GM19351 (cell line): Measurements from ENCODE around the gene FAM83D.
"Not testable (repeated sequence)": the region's sequence is repeated elsewhere in the genome, so short reads cannot be mapped to it uniquely, and the experiment has no call there.

ENCODE experiments used
- ATAC-seq: cut with Tn5 transposase; IDR thresholded peaks from one replicate; pipeline ENCODE4 v1.9.1; 2021; ENCODE audit warnings: mild to moderate bottlenecking, moderate library complexity; ENCODE audit not compliant: unreplicated experiment

FAM83D gene

GRCh38 chr20:38932457-38933120 lies 6.4 kb downstream of the FAM83D start:
- ATAC-seq, result no peak

GRCh38 chr20:38934530-38934929 lies 8.3 kb downstream of the FAM83D start:
- no peak for ATAC-seq

- no peak for ATAC-seq
Observed at GRCh38 chr20:38935285-38935684, 9.1 kb downstream of the FAM83D start.

GRCh38 chr20:38935967-38936407 lies 9.8 kb downstream of the FAM83D start:
- no peak for ATAC-seq

- ATAC-seq, result no peak
Observed at GRCh38 chr20:38937000-38937399, 10.8 kb downstream of the FAM83D start.

- ATAC-seq, result no peak
Observed at GRCh38 chr20:38937978-38938473, 11.8 kb downstream of the FAM83D start.

GRCh38 chr20:38939686-38940085 lies 13.5 kb downstream of the FAM83D start:
- no peak for ATAC-seq

GRCh38 chr20:38940644-38941043 lies 14.4 kb downstream of the FAM83D start:
- ATAC-seq, result no peak

- no peak for ATAC-seq
Observed at GRCh38 chr20:38941726-38942389, 15.6 kb downstream of the FAM83D start.

- no peak for ATAC-seq
Observed at GRCh38 chr20:38945012-38945411, 18.8 kb downstream of the FAM83D start.

GRCh38 chr20:38946836-38947235 lies 20.6 kb downstream of the FAM83D start:
- no peak for ATAC-seq

- ATAC-seq, result no peak
Observed at GRCh38 chr20:38947931-38948362, 21.7 kb downstream of the FAM83D start.

- ATAC-seq, result no peak
Observed at GRCh38 chr20:38950254-38950653, 24.0 kb downstream of the FAM83D start.

GRCh38 chr20:38951611-38952010 lies 25.4 kb downstream of the FAM83D start:
- ATAC-seq, result no peak

- ATAC-seq, result no peak
Observed at GRCh38 chr20:38952153-38952552, 25.9 kb downstream of the FAM83D start.

GRCh38 chr20:38953630-38954340 lies 27.6 kb downstream of the FAM83D start:
- no peak for ATAC-seq

GRCh38 chr20:38957235-38957876 lies 31.1 kb downstream of the FAM83D start:
- ATAC-seq, result no peak

- no peak for ATAC-seq
Observed at GRCh38 chr20:38957915-38958485, 31.8 kb downstream of the FAM83D start.

- ATAC-seq, result not testable (repeated sequence)
Observed at GRCh38 chr20:38960187-38960687, 34.0 kb downstream of the FAM83D start.

GRCh38 chr20:38961530-38962043 lies 35.4 kb downstream of the FAM83D start:
- no peak for ATAC-seq
